ENCODE data around the gene ATP2B2.

Gene ATP2B2

DNA sequence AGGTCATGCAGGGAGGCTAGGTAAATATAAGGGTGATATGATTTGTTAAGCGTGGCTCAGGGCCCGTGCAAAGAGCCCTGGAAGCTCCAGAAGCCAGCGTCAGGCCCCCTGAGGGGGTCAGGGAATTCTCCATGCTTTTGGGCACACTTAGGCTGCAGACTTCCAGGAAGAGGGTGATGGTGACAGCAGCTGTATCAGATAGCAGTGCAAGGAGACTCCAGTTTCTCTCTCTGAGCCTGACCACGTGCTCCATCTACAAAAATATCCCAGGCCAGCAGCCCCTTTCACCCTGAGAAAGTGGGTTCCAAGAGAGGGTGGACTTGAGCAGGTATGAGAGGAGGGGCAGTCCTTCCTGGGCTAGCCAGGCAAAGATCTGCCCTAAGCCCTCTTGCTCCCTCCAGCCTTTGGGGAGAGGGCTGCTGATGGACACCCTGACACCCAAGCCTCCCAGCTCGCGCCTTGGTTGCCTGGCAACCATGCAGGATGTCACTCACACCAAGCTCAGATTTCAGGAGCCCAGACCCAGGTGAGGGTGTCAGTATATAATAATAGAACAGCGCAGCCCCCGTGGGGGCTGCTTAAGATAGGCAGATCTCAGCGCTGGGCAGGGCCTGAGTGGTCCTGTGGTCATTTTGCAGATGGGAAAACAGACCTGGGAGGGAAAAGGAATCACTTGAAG, 35.8 kb downstream of the ATP2B2 start:
- DNase-seq (ENCODE audit: low read depth in 2 of 2), result no peak

DNA sequence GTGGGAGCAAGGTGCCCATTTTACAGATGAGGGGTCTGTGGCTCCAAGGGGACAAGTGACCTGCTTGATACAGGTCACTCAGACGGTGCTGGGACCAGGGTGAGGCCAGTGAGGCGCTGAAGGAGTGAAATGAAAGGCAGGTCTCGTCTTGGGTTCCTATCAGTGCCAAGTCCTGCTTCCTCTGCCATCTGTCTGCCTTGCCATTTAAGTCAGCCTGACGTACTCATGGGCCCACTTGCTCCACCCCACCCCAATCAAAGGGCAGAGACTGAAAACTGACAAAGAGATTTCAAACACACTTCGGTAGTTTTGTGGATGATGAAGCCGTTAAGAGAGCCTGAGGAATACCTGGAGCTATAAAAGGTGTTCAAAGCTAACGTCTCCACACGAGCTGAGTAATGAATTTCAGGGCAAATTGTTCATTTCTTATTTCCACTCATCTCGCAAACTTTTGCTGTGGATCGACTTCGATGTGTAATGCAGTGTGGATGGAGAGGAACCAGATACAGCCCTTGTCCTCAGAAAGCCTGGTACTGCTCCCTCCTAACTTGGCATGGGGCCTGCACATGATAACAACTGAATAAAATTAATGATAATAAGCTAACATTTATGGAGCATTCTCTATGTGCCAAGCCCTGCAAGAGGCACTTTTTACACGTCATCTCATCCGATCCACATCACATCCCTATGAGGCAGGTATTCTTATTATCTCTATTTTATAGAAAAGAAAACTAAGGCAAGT, 36.6 kb downstream of the ATP2B2 start:
- no peak for DNase-seq (ENCODE audit: low read depth in 2 of 2)

DNA sequence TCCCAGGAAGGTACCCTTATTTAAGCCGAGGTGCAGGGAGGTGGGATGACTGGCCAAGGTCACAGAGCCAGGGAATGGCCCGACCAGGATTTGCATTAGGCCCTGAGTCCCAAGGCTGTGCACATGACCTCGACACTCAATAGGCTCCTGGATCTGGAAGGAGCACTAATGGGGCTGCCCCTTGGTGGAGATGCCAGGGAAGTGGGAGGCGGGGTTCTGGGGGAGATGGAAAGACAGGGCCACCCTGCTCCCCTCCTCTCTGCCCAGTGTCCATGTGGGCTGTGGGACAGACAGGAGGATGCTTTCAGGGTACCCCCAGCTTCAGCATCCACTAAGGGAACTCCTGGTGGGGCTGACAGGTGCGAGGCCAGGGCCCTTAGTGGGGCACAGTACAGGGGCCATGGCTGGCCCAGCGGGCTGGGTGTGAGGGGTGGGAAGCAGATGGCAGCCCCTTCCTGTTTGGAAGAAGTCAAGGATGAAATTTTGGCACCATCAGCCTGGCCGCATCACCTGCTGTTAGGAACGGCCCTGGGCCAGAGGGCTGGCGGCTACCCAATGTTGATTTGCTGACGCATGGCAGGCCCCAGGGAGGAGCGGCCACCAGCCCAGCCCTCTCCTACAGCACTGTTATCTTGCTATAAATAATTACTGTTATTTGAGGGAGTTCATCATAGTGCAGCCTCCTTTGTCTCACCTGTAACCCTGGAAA, 37.3 kb downstream of the ATP2B2 start:
- DNase-seq (ENCODE audit: low read depth in 2 of 2), result no peak

DNA sequence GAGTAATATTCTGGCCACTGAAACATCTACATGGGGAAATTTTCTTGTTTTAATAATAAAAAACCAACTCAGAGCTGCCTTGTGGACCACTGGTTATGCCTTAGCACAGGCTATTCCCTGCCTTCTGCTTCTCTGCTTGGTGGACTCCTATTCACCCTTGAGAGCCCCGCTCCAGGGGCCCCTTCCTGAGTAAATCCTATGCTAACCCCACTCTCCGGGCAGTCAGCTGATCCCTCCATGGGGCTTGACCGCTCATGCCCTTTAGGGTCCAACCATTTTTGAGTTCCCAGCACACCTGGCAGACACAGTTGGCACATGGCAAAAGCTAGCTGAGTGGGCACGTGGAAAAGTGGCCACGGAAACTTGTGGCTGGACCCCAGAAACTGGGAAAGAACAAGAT, 38.2 kb downstream of the ATP2B2 start:
- no peak for DNase-seq (ENCODE audit: low read depth in 2 of 2)

DNA sequence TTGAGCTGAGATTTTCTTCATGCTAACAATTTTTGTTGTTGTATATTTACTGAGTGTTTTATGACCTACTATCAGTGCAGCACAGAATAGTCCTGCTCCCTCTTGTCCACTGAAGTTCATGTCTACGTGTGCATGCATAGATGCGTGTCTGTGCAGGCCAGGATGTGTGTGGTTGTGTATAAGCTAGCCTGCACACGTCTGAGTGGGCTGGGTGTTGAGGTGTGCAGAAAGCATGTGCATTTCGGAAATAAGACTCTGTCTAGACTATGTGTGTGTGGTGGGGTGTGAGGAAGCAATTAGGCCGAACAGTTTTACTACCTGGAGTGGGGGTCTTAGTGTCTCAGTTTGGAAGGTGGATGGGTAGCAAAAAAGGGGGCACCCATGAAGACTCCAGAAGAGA, 39.2 kb downstream of the ATP2B2 start:
- DNase-seq (ENCODE audit: low read depth in 2 of 2), result no peak

DNA sequence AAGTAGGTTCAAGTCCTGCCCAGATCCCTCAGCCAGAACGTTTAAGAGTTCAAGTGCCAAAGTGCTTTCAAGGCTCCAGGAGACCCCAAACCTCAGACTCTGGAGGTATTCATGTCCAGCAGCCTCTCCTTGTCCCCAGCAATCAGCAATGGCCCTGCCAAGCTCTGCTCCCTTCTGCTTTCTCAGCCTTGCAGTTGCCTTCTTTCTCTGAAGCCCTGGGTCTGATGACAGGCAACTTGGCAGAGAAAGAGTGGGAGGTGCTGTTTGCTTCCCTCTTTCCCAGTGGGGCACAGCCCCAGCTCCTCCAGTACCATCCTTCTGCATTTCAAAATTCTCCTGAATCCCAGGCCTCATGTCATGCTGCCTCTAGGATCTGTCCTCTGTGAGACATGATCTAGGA, 40.2 kb downstream of the ATP2B2 start:
- no peak for DNase-seq (ENCODE audit: low read depth in 2 of 2)

DNA sequence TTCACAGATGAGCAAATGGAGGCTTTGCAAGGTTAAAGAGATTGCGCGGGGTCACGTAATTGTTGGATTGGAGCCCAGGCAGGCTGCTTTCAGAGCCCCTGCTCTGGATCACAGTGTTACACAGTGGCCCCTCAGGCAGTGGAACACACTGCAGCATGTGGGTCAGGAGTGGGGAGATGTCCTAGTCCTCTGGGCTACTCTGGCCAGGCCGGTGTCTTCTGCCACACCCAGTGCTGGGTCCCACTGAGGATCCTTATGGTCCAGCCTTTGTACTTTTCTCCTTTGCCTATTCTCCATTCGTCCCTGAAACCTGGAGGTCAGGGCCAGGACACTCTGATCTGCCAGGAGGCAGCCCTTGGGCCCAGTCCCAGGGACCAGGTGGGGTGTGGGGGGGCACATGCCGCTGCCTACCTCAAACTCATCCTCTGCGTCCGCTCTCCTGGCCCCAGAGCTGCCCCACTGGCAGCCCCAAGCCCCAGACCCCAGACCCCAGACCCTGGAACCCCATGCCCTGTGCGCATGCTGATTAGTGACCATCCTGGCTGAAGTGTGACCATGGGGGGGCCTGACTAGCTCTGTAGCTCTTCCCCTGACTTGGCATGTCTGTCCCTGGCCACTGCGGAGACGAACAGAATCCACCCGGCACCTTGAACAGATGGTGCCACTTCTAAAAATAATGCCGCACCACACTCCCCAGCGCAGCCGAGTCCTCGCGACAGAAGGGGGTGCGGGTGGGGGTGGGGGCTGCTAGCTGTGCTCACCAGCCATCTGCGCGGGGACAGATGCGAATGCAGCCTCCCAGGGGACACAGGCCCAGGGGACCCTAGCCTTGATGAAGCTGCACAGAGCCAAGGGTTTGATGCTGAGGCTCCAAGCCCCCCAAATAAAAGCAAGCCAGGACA, 41.6 kb downstream of the ATP2B2 start:
- no peak for DNase-seq (ENCODE audit: low read depth in 2 of 2)

DNA sequence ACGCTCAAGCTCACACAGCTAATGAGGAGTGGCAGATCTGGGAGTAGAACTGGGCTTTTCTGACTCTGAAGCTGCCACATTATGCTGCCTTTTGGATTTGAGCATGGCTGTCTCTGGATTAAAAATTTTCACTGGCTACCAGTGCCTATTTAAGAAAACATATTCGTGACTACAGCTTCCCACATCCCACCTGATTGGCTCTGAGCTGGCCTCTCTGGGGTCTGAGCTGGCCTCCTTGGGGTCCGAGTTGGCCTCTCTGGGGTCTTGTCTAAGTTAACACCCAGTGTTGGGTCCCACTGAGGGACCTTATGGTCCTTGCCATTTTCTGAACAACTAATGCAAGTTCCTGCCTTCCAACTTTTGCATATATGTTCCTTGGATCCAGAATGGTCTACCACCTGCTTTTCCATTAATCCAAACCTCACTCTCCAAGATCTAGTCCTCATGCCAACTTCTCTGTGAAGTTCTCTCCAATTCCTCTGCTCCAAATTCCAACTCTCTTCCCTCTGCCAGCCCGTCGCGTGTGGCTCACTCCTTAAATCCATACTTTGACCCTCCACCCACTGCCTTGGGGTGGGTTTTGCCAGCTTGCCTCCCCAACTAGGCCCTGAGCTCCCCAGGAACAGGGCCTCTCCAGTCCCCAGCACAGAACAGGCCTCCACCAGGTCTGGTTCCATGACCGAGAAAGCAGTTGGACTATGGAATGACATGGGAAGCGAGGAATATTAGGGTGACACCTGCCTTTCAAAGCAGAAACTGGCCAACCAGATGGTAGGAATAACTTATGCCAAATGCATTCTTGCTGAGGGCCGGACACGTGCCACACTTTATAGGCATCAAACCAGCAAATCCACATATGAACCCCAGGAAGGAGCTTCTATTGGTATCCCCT, 42.5 kb downstream of the ATP2B2 start:
- no peak for DNase-seq (ENCODE audit: low read depth in 2 of 2)

DNA sequence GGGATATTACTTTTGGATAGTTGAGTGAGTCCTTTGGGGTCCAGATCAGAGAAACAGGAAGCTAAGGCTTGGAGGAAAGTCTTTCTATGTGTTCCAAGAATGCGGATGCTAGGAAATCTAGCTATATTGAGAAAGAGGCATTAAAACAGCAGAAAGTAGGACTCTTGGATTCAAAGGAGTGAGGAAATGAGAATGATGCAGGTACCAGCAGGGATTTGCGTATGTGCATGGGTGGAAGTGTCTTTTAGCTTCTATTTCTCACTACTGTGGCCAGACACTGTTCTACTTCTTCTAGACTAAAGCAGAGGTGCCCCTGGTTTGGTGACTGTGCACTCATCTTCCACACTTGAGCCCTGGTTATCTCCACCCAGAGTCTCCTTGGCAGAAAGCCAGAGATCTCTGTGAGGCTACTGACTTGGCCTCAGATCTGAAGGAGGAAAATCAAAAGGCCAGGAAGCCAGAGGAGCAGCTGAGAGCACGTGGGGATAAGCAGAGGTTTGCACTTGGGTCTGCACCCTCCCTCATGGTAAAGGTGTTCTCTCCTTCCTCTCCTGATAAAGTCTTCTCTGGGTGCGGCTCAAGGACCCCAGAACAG, 44.3 kb downstream of the ATP2B2 start:
- DNase-seq (ENCODE audit: low read depth in 2 of 2), result no peak

DNA sequence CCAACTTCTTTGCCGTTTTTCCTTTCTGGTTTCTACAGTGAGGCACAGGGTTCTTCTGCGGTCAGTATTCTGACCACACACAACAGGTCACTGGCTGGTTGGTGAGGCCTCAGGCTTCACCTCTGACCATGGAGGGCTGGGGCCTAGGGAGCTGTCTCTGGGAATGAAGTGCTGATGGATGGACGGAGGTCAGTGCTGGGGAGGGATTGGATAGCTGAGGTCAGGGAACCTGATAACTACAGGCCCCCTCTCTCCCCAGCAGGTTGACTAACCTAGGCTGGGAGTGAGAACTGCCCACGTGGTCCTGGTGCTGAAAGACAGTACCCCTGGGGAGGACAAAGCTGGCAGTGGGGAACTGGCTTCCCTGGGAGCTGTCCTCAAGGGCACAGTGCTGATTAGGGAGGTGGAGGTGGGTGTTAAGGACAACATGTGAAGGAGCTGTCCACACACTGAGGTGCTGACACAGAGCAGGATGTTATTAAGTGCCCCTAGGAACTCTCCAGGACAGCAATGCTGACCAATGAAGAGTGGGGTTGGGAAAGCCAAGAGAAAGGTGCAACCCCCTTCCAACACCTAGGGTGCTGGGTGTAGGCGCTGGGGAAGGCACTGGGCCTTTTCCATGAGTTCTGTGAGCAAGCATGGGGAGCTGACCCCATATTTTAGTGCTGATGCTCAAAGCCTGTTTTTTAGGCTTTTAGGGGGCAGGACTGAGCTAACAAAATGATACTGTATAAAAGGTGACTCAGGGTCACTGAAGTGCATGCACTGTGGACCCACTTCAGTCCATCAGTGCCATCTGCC, 45.2 kb downstream of the ATP2B2 start:
- DNase-seq (ENCODE audit: low read depth in 2 of 2), result no peak

DNA sequence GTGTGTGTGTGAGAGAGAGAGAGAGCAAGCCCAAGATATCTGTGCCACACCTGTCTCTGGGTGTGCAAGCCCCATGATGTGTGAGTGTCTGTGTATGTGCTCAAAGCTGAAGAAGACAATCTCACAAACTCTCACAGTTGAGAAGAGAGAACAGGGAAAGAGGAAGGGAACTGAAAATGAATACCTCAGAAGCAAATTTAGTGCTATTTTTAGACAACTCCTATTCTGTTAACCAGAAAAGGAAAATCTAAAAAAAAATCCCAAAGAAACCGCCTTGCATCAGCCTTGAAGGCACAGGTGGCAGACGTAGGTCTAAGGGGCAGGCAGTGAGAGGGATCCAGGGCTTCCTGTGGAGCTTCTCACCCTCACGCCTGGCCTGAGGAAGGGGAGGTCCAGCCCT, 47.8 kb downstream of the ATP2B2 start:
- no peak for DNase-seq (ENCODE audit: low read depth in 2 of 2)

DNA sequence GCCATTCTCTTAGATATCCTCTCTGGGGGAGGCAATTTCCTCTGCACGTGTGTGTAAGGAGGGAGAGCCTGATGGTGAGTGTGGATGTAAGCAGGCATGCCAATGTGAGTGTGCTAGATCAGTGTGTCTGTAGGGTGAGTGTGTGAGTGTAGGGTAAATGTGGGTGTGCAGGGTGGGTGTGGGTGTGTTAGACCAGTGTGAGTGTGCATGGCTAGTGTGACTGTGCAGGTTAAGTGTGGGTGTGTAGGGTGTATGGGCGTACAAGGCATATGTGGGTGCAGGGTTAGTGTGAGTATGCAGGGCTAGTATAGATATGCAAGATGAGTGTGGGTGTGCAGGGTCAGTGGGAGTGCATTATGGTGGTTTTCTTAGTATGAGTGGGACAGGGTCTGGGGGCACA, 48.4 kb downstream of the ATP2B2 start:
- DNase-seq (ENCODE audit: low read depth in 2 of 2), result no peak

DNA sequence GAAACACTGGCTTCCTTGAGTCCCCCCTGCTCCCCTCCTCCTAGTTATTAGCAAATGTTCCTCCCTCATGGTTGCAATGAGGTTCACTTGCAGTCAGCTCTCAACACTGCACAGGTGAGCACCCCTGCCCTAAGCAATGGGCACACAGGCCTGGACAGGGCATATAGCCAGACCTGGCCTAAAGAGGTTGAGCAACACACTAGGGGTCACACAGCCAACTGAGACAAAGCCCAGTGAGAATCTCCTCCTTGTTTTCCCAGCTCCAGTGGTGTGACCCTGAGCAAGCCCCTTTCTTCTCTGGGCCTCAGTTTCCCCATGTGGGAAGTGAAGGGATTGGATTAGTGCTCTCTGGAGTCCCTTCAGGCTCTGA, 49.9 kb downstream of the ATP2B2 start:
- DNase-seq (ENCODE audit: low read depth in 2 of 2), result no peak

DNA sequence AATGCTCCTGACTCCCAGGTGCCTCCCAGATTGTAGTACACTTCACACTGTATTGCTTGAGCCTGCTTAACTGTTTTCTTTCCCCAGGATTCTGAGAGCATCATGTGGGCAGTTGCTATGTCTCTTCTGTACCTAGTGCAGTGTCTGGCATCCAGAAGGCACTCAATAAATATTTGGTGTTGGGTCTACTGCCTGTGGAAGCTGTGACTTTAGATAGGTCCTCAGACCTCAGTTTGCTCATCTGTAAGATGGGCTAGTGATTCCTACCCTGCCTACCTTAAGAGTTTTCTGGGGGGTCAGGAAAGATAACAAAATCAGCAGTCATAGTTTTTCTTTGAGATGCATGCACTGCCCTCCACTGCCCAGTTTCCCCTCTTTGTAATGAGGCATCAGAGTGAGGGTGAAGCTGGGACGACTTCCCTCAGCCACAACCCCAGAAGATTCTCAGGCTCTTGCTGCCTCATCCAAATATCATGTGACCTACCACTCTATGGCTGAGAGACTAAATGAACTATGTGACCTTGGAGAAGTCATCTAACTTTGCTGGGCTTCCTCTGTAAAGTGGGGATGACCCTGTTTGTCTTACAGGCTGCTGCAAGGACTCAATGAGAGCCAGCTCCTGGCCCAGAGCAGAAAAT, 50.4 kb downstream of the ATP2B2 start:
- DNase-seq (ENCODE audit: low read depth in 2 of 2), result no peak

DNA sequence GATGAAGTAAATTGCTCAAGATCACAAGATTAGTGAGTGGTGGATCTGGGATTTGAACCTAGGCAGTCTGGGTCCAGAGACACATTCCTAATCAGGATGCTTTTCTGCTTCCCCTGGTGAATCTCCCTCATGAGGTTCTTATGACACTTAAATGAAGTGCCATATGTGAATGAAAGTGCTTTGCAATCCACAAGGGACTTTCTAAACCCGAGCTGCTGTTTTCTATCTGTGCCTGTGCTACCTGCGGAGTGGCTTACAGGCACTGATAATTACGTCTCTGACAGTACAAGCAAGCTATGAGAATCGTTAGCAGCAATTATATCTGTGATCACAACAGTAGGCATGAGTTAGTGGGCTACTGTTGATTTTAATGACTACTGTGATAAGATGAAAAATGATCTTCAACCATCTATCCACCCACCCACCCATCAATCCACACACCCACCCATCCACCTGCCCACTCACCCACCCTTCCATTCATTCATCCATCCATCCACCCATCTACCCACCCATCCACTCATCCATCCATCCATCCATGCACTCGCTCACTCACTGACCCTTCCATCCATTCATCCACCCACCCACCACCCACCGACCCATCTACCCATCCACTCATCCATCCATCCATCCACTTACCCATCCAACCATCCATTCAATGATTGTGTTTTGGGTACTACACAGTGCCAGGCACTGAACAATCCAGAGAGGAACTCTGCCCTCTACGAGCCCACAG, 51.8 kb downstream of the ATP2B2 start:
- no peak for DNase-seq (ENCODE audit: low read depth in 2 of 2)

DNA sequence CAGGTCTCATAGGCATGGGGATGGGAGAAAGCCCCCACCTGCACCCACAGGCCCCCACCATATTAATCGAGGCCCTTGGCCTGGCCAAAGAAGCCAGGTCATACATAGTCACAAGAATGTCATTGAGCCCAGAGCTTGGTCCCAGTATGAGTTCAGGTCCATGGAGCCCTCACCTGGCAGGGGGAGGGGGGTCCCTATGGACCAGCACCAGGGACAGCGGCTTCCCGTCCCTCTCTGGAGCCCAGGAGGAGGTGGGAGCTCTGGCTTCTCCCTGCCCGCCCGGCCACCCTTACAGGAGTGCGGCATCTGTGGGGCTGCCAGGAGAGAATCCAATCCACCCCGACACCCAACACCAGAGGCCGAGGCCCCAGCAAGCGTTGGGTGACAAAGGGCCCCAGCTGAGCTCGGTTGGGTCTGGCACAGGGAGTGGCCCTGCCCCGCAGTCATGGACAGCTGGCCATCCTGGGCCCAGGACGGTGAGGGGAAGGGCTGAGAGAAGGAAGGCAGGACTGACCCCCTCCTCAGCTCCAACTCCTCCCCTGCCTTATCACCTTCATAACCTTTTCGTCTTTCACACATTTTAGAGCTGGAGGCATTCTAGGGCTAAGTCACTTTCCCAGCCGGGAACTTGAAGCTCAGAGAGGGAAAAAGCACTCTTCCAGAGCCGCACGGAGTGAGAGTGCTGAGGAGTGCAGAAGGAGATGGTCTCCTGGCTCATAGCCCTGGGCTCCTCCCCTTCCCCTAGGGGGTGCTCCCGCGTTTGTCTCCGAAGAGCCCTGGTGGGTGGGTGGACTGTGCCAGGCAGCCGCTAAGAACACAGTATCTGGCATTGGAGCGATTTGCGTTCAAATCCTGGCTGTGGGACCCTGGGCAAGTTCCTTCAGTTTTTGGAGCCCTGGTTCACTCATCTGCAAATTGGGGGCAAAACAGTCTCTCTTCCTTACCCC, 54.6 kb downstream of the ATP2B2 start:
- no peak for DNase-seq (ENCODE audit: low read depth in 2 of 2)

DNA sequence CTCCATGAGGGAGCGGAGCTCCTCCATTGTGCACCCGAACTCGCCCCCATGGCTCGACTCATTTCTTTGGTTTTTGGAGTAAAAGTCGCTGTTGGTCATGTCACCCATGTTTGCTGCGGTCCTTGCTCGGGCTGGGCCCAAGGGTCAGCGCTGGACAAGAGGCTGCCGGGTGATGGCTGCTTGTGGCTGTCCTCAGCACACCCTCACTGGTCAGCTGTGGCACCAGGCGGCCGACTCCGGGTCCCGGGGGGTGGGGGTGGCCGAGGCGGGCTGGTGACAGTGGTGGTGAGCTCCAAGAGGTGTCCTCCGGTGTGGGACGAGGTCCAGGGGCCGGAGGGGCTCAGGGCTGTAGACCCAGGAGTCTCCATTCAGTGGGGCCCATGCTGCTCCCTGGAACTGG, 56.0 kb downstream of the ATP2B2 start:
- no peak for DNase-seq (ENCODE audit: low read depth in 2 of 2)

Measured in stimulated activated CD8-positive, alpha-beta memory T cell treated with anti-CD3 and anti-CD28 coated beads, Interleukin-15, amount 100 ng/mL, for 4 hours (primary cell).